Subcutaneous adipose tissue (tissue), 4 donors: Measurements from ENCODE around the gene ROPN1L. TPM values are rescaled to one million over a fixed set of nuclear protein-coding genes. Genes with fewer than 3 reads are reported as not detected.

Experiments
- CTCF ChIP-seq: fragments of 450-650 bp; IDR thresholded peaks from one replicate; pipeline ENCODE4 v1.5.1; 2016; ENCODE audit warnings: low read depth, mild to moderate bottlenecking, control low read depth, antibody characterized with exemption, moderate library complexity
- total RNA-seq, 4 donors: library from RNA; depleted of rRNA; stranded (reverse); fragments of >200 nt; gene quantifications; one replicate each; pipeline ENCODE4 v1.1.0, GENCODE V29; 2016

ROPN1L gene
- total RNA-seq, 4 donors from 2014 or later, result 1.1 TPM; not detected in 3

- no peak for TF ChIP-seq CTCF
These were observed 21.2 kb upstream of the ROPN1L start for GRCh38 chr5:10420468-10420867.

- no peak for TF ChIP-seq CTCF
These were observed 20.7 kb upstream of the ROPN1L start for GRCh38 chr5:10420932-10421331.

GRCh38 chr5:10421896-10422691 lies 19.6 kb upstream of the ROPN1L start:
- no peak for TF ChIP-seq CTCF

- no peak for TF ChIP-seq CTCF
These were observed 18.7 kb upstream of the ROPN1L start for GRCh38 chr5:10423022-10423421.

GRCh38 chr5:10424124-10424731 lies 17.5 kb upstream of the ROPN1L start:
- TF ChIP-seq CTCF, result no peak

- TF ChIP-seq CTCF, result no peak
These were observed 14.5 kb upstream of the ROPN1L start for GRCh38 chr5:10427201-10427600.

GRCh38 chr5:10427978-10428377 lies 13.7 kb upstream of the ROPN1L start:
- TF ChIP-seq CTCF, result no peak
